IMR-90 (cell line): ENCODE data around the gene SH3RF3. TPM values are rescaled to one million over a fixed set of nuclear protein-coding genes. Genes with fewer than 3 reads are reported as not detected.

Source experiments
- ATAC-seq: fragments of 200-7000 bp; cut with Tn5 transposase; 2 replicates; pipeline ENCODE4 v1.9.1; 2020; ENCODE audit warnings: low read depth, mild to moderate bottlenecking, moderate library complexity
- BruUV-seq: library from RNA; stranded (reverse); fragments of 400-500 nt; replicated peaks from 2 replicates; lab custom pipeline; 2021; lab: Mats Ljungman, UMichigan
- CTCF ChIA-PET: fragments of 300-600 bp; formaldehyde crosslinking; extraction: SDS; loops from one replicate; lab custom pipeline; 2021; ENCODE audit warnings: antibody characterized with exemption; lab: Yijun Ruan, JAX
- POLR2A ChIA-PET: fragments of 300-600 bp; sonication (Branson Sonifier 250); formaldehyde crosslinking; loops from one replicate; lab custom pipeline; 2022; ENCODE audit warnings: antibody characterized with exemption; ENCODE audit not compliant: unreplicated experiment; lab: Charles Lee
- DNase-seq: peaks from one replicate; pipeline ENCODE4 v3.0.0; 2013
- H2AFZ ChIP-seq: replicated peaks from 2 replicates; pipeline ENCODE3; 2013; ENCODE audit warnings: low read length, mild to moderate bottlenecking; ENCODE audit not compliant: poor library complexity
- H2AK5ac ChIP-seq: 2 replicates; pipeline ENCODE4 v1.6.1; 2013; ENCODE audit warnings: low read depth, low read length, inconsistent platforms
- H2AK9ac ChIP-seq: replicated peaks from 2 replicates; pipeline ENCODE3; 2013; ENCODE audit warnings: mild to moderate bottlenecking, low read depth, low read length, moderate library complexity; ENCODE audit not compliant: poor library complexity
- H2BK120ac ChIP-seq: 2 replicates; pipeline ENCODE4 v1.6.1; 2013; ENCODE audit warnings: low read depth, low read length, inconsistent platforms
- H2BK15ac ChIP-seq: 3 replicates; pipeline ENCODE4 v1.6.1; 2013; ENCODE audit warnings: low read depth, low read length, inconsistent platforms
- H2BK20ac ChIP-seq: 2 replicates; pipeline ENCODE4 v1.6.1; 2013; ENCODE audit warnings: low read depth, mild to moderate bottlenecking, inconsistent platforms, low read length, moderate library complexity
- H2BK5ac ChIP-seq: 2 replicates; pipeline ENCODE4 v1.6.1; 2013; ENCODE audit warnings: mild to moderate bottlenecking, low read depth, low read length, inconsistent platforms; ENCODE audit not compliant: poor library complexity, severe bottlenecking
- H3K14ac ChIP-seq: replicated peaks from 2 replicates; pipeline ENCODE4 v1.6.1; 2013; ENCODE audit warnings: low read depth, low read length, inconsistent platforms
- H3K18ac ChIP-seq: 2 replicates; pipeline ENCODE4 v1.6.1; 2013; ENCODE audit warnings: low read depth, low read length, control low read depth
- H3K23ac ChIP-seq: 2 replicates; pipeline ENCODE4 v1.6.1; 2013; ENCODE audit warnings: low read depth, low read length, inconsistent platforms
- H3K27ac ChIP-seq: 2 replicates; pipeline ENCODE4 v1.5.1; 2013; ENCODE audit warnings: mild to moderate bottlenecking, control low read depth, low read length; ENCODE audit not compliant: insufficient read depth
- H3K27me3 ChIP-seq: 2 replicates; pipeline ENCODE4 v1.6.1; 2013; ENCODE audit warnings: low read length; ENCODE audit not compliant: control insufficient read depth, insufficient read depth
- H3K36me3 ChIP-seq: 2 replicates; pipeline ENCODE4 v1.6.1; 2013; ENCODE audit warnings: low read length, mixed read lengths; ENCODE audit not compliant: control insufficient read depth, insufficient read depth
- H3K4ac ChIP-seq: 2 replicates; pipeline ENCODE4 v1.6.1; 2013; ENCODE audit warnings: low read depth, low read length, inconsistent platforms
- H3K4me1 ChIP-seq: 2 replicates; pipeline ENCODE4 v1.6.1; 2013; ENCODE audit warnings: low read length, mixed read lengths; ENCODE audit not compliant: control insufficient read depth, insufficient read depth
- H3K4me2 ChIP-seq: 2 replicates; pipeline ENCODE4 v1.6.1; 2013; ENCODE audit warnings: low read depth, mild to moderate bottlenecking, control low read depth, low read length, moderate library complexity
- H3K4me3 ChIP-seq: 2 replicates; pipeline ENCODE4 v1.5.1; 2013; ENCODE audit warnings: low read depth, mild to moderate bottlenecking, control low read depth, low read length, moderate library complexity; ENCODE audit not compliant: insufficient read depth
- H3K56ac ChIP-seq: 2 replicates; pipeline ENCODE4 v1.6.1; 2013; ENCODE audit warnings: low read length, inconsistent platforms; ENCODE audit not compliant: insufficient read depth; ENCODE audit errors: extremely low read depth
- H3K79me1 ChIP-seq, 2 experiments: 2 replicates each; pipeline ENCODE4 v1.6.1; 2013; ENCODE audit warnings: low read length in 2 of 2, inconsistent platforms in 1 of 2, low read depth in 1 of 2
- H3K9ac ChIP-seq: 2 replicates; pipeline ENCODE4 v1.6.1; 2013; ENCODE audit warnings: low read depth, low read length, control low read depth
- H3K9me1 ChIP-seq: 2 replicates; pipeline ENCODE4 v1.6.1; 2013; ENCODE audit warnings: low read length, inconsistent platforms; ENCODE audit not compliant: insufficient read depth
- H3K9me3 ChIP-seq: 2 replicates; pipeline ENCODE4 v1.6.1; 2013; ENCODE audit warnings: low read length; ENCODE audit not compliant: control insufficient read depth, insufficient read depth
- H4K20me1 ChIP-seq: 2 replicates; pipeline ENCODE4 v1.6.1; 2013; ENCODE audit warnings: low read length, inconsistent platforms; ENCODE audit not compliant: insufficient read depth
- H4K5ac ChIP-seq: 2 replicates; pipeline ENCODE4 v1.6.1; 2013; ENCODE audit warnings: mild to moderate bottlenecking, low read depth, low read length, control low read depth
- H4K8ac ChIP-seq, 2 experiments: 2 replicates each; pipeline ENCODE4 v1.6.1; 2013; ENCODE audit warnings: low read depth in 2 of 2, low read length in 2 of 2, control low read depth in 1 of 2, inconsistent platforms in 1 of 2
- H4K91ac ChIP-seq: 2 replicates; pipeline ENCODE4 v1.6.1; 2013; ENCODE audit warnings: low read depth, low read length, inconsistent platforms; ENCODE audit not compliant: insufficient read depth
- BHLHE40 ChIP-seq: fragments of 150-350 bp; IDR thresholded peaks from 2 replicates; pipeline ENCODE4 v1.6.1; 2016; ENCODE audit warnings: mild to moderate bottlenecking, low read depth, low read length
- FOS ChIP-seq: fragments of 150-350 bp; IDR thresholded peaks from 2 replicates; pipeline ENCODE4 v1.6.1; 2016; ENCODE audit warnings: low read depth, low read length
- MAFK ChIP-seq: IDR thresholded peaks from 2 replicates; pipeline ENCODE4 v1.6.1; 2012; ENCODE audit warnings: low read depth, low read length, improper control_type of control experiment
- MAZ ChIP-seq: IDR thresholded peaks from 2 replicates; pipeline ENCODE4 v1.6.1; 2012; ENCODE audit warnings: low read depth, mild to moderate bottlenecking, low read length, improper control_type of control experiment, moderate library complexity, borderline replicate concordance
- MXI1 ChIP-seq: IDR thresholded peaks from 2 replicates; pipeline ENCODE4 v1.6.1; 2012; ENCODE audit warnings: low read depth, mild to moderate bottlenecking, low read length, moderate library complexity, borderline replicate concordance
- RAD21 ChIP-seq: IDR thresholded peaks from 2 replicates; pipeline ENCODE4 v1.6.1; 2012; ENCODE audit warnings: low read length, improper control_type of control experiment
- RCOR1 ChIP-seq: IDR thresholded peaks from 2 replicates; pipeline ENCODE4 v1.6.1; 2012; ENCODE audit warnings: mild to moderate bottlenecking, low read length, improper control_type of control experiment; ENCODE audit not compliant: insufficient replicate concordance
- RFX5 ChIP-seq: IDR thresholded peaks from 2 replicates; pipeline ENCODE4 v1.8.0; 2012; ENCODE audit warnings: low read depth, mild to moderate bottlenecking, low read length, moderate library complexity
- USF2 ChIP-seq: fragments of 150-350 bp; IDR thresholded peaks from 2 replicates; pipeline ENCODE4 v1.6.1; 2017; ENCODE audit warnings: mild to moderate bottlenecking, antibody characterized with exemption, low read length, low read depth
- WGBS, 2 experiments: methylation state at CpG; one replicate each; pipeline versions ENCODE4 v1.1.5 to v1.1.7; 2013; ENCODE audit warnings: missing lambda C conversion rate in 2 of 2; ENCODE audit not compliant: insufficient read length in 1 of 2; ENCODE audit errors: extremely low coverage in 2 of 2; 5-methylcytosine and 5-hydroxymethylcytosine counted together
- dilution Hi-C: fragments of 300-500 bp; cut with HindIII; formaldehyde crosslinking; loops from one replicate; pipeline ENCODE4 v1.14.3; 2018; ENCODE audit warnings: low sequenced_read_pairs; ENCODE audit not compliant: unreplicated experiment
- in situ Hi-C: fragments of 300-500 bp; cut with MboI; formaldehyde crosslinking; loops from 3 replicates; pipeline ENCODE4 v1.14.3; 2019; ENCODE audit warnings: low sequenced_read_pairs, inconsistent platforms, mixed read lengths
- intact Hi-C: fragments of 100-400 bp; cut with micrococcal nuclease; formaldehyde crosslinking; loops from 2 replicates; pipeline ENCODE4 v1.10.0; 2022
- polyA plus RNA-seq, 3 experiments: library from polyadenylated mRNA; depleted of rRNA; stranded (reverse); fragments of >200 nt; gene quantifications; 2 replicates each; pipeline ENCODE4 v1.2.3, GENCODE V29; 2012; ENCODE audit warnings: low replicate concordance in 1 of 3
- total RNA-seq: library from RNA; depleted of rRNA; stranded (reverse); fragments of >200 nt; gene quantifications from 2 replicates; pipeline ENCODE4 v1.2.3, GENCODE V29; 2012
- TF ChIP-seq, protein P1 (sequence below): conservative IDR thresholded peaks from 2 replicates; pipeline ENCODE4 v1.5.1; 2012; ENCODE audit warnings: mild to moderate bottlenecking, low read depth, low read length, improper control_type of control experiment
- TF ChIP-seq, protein P2 (sequence below): fragments of 150-350 bp; IDR thresholded peaks from 2 replicates; pipeline ENCODE4 v1.6.1; 2016; ENCODE audit warnings: low read depth, mild to moderate bottlenecking, low read length, moderate library complexity, borderline replicate concordance

Gene SH3RF3
- total and polyA plus RNA-seq, 2 of the 4 experiments (the other 2 are of a cell fraction) = 3.4 to 5.3 TPM

- H2BK20ac ChIP-seq = peak overlapping the region; percentile 91
- intact Hi-C loops (loop anchor here (5.0 kb wide), 2 partner anchors 67 to 78 kb away; no protein-coding TSS in a partner anchor), in situ Hi-C loops (no loop called here), dilution Hi-C loops (no loop called here)
- peak overlapping the region; percentile 69 for H2BK5ac ChIP-seq
- no TSS peak for BruUV-seq
- H3K23ac ChIP-seq = peak overlapping the region; percentile 43; the same call in 1 of the 2 replicates
- H4K8ac ChIP-seq = peak overlapping the region; percentile 65 to 66; a peak in 3 of 4 replicates
- ATAC-seq (no peak), DNase-seq (peak; percentile 83)
- peak overlapping the region; percentile 62 for H3K27ac ChIP-seq
- H3K14ac ChIP-seq = peak overlapping the region; percentile 82
- H3K18ac ChIP-seq = peak overlapping the region; percentile 57
- H3K9me3 ChIP-seq = no peaks in the 10 kb centered on the region
- peak overlapping the region; percentile 19 for H2AK9ac ChIP-seq
- peaks cover 47% of the 10 kb centered on the region for H3K9me1 ChIP-seq
- ChIA-PET POLR2A (no interaction called here), CTCF (interaction anchor here (1.0 to 1.3 kb wide), 2 partner anchors 11 to 271 kb away, joined by 3 read pairs; no protein-coding TSS in a partner anchor)
- no peak overlapping the region for H3K4me2 ChIP-seq
- H3K79me1 ChIP-seq = peaks cover 55 to 95% of the 10 kb centered on the region in 2 experiments
- H4K91ac ChIP-seq = peak overlapping the region; percentile 62
- H3K4me1 ChIP-seq = peaks cover 50% of the 10 kb centered on the region
- H2AK5ac ChIP-seq = peak overlapping the region; percentile 91
- H4K5ac ChIP-seq = peak overlapping the region; percentile 44
- no peaks in the 10 kb centered on the region for H3K36me3 ChIP-seq
- H3K56ac ChIP-seq = no peak overlapping the region
- no CpG with 5 or more reads among the region's 6 CpGs for WGBS, 2 experiments
- H3K4me3 ChIP-seq = no peak overlapping the region
- H2AFZ ChIP-seq = no peak overlapping the region
- H4K20me1 ChIP-seq = peaks cover 19% of the 10 kb centered on the region; the same call in 1 of the 2 replicates
- peak overlapping the region; percentile 67 for H2BK15ac ChIP-seq
- peak overlapping the region; percentile 82 for H3K4ac ChIP-seq
- no peak overlapping the region for H3K9ac ChIP-seq
- H2BK120ac ChIP-seq = peak overlapping the region; percentile 74
- no peak for TF ChIP-seq RFX5
- no peak for TF ChIP-seq USF2
- no peak for TF ChIP-seq MAFK
- peak; percentile 57 for TF ChIP-seq FOS
- TF ChIP-seq MXI1 = no peak
- no peak for TF ChIP-seq RAD21
- no peak for TF ChIP-seq RCOR1
- TF ChIP-seq, protein P1, sequence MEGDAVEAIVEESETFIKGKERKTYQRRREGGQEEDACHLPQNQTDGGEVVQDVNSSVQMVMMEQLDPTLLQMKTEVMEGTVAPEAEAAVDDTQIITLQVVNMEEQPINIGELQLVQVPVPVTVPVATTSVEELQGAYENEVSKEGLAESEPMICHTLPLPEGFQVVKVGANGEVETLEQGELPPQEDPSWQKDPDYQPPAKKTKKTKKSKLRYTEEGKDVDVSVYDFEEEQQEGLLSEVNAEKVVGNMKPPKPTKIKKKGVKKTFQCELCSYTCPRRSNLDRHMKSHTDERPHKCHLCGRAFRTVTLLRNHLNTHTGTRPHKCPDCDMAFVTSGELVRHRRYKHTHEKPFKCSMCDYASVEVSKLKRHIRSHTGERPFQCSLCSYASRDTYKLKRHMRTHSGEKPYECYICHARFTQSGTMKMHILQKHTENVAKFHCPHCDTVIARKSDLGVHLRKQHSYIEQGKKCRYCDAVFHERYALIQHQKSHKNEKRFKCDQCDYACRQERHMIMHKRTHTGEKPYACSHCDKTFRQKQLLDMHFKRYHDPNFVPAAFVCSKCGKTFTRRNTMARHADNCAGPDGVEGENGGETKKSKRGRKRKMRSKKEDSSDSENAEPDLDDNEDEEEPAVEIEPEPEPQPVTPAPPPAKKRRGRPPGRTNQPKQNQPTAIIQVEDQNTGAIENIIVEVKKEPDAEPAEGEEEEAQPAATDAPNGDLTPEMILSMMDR = no peak
- TF ChIP-seq MAZ = no peak
- TF ChIP-seq BHLHE40 = peak; percentile 35; the same call in 1 of the 2 replicates
- TF ChIP-seq, protein P2, sequence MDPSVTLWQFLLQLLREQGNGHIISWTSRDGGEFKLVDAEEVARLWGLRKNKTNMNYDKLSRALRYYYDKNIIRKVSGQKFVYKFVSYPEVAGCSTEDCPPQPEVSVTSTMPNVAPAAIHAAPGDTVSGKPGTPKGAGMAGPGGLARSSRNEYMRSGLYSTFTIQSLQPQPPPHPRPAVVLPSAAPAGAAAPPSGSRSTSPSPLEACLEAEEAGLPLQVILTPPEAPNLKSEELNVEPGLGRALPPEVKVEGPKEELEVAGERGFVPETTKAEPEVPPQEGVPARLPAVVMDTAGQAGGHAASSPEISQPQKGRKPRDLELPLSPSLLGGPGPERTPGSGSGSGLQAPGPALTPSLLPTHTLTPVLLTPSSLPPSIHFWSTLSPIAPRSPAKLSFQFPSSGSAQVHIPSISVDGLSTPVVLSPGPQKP = no peak
- H3K27me3 ChIP-seq = no peaks in the 10 kb centered on the region
These were observed 110.7 kb downstream of the SH3RF3 start for GRCh38 chr2:109239720-109240119.
